ENCODE data around the gene PLCB3.

PLCB3 gene

DNA sequence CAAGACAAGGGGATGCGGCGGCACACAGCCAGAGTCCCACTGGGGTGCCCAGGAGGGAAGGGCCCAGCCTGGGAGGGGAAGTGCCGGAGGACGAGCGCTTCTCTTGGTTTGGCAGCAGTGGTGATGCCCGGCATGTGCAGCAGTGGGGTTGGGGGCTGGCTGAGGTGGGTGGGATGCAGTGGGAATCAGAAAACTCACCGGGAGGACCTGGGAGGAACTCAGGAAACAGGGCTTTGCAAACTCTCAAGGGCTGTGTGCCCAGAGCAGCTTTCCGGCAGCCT, 41.8 kb upstream of the PLCB3 start:
- in situ Hi-C loops (cut with HindIII; ENCODE audit: low sequenced_read_pairs): loop anchor here (10.0 to 25.0 kb wide), 2 partner anchors 65 to 428 kb away; no protein-coding TSS in a partner anchor
- H3K4me3 ChIP-seq (ENCODE audit: low read depth, low read length): no peak overlapping the region
- TF ChIP-seq, protein P1, sequence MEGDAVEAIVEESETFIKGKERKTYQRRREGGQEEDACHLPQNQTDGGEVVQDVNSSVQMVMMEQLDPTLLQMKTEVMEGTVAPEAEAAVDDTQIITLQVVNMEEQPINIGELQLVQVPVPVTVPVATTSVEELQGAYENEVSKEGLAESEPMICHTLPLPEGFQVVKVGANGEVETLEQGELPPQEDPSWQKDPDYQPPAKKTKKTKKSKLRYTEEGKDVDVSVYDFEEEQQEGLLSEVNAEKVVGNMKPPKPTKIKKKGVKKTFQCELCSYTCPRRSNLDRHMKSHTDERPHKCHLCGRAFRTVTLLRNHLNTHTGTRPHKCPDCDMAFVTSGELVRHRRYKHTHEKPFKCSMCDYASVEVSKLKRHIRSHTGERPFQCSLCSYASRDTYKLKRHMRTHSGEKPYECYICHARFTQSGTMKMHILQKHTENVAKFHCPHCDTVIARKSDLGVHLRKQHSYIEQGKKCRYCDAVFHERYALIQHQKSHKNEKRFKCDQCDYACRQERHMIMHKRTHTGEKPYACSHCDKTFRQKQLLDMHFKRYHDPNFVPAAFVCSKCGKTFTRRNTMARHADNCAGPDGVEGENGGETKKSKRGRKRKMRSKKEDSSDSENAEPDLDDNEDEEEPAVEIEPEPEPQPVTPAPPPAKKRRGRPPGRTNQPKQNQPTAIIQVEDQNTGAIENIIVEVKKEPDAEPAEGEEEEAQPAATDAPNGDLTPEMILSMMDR (IDR thresholded peaks at IDR 0.05; ENCODE audit: low read depth, low read length, missing control alignments): no peak
- DNase-seq (ENCODE audit: low read depth): no peak

DNA sequence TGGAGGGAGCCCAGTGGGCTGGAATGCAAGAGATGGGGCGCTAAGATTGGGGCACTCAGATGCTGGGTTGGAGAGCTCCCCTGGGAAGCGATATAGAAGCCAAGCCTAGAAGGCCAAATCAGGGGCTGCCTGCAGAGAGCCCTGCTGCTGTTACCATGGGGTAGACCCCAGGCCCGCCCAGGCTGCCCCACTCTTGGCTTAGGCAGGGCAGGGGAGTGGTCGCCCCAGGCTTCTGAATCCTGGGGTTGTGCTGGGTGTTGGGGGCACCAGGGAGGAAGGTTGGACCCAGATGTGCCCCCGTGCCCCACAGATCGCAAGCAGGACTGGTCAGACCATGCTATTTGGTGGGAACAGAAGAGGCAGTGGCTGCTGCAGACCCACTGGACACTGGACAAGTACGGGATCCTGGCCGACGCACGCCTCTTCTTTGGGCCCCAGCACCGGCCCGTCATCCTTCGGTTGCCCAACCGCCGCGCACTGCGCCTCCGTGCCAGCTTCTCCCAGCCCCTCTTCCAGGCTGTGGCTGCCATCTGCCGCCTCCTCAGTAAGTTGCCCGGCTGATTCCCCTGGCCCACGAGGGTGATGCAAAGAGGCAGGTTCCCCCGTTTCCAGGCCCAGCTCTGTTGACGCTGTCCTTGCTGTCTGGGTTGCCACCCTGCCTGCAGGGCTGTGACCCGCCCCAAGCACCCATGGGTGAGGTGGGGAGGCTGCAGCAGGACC, 40.9 kb upstream of the PLCB3 start:
- no peak for DNase-seq (ENCODE audit: low read depth)
- in situ Hi-C loops (cut with HindIII; ENCODE audit: low sequenced_read_pairs): loop anchor here (25.0 kb wide), 1 partner anchor 427 kb away; no protein-coding TSS in a partner anchor
- no peak overlapping the region for H3K4me3 ChIP-seq (ENCODE audit: low read depth, low read length)
- TF ChIP-seq, protein P1 (IDR thresholded peaks at IDR 0.05; ENCODE audit: low read depth, low read length, missing control alignments): no peak

DNA sequence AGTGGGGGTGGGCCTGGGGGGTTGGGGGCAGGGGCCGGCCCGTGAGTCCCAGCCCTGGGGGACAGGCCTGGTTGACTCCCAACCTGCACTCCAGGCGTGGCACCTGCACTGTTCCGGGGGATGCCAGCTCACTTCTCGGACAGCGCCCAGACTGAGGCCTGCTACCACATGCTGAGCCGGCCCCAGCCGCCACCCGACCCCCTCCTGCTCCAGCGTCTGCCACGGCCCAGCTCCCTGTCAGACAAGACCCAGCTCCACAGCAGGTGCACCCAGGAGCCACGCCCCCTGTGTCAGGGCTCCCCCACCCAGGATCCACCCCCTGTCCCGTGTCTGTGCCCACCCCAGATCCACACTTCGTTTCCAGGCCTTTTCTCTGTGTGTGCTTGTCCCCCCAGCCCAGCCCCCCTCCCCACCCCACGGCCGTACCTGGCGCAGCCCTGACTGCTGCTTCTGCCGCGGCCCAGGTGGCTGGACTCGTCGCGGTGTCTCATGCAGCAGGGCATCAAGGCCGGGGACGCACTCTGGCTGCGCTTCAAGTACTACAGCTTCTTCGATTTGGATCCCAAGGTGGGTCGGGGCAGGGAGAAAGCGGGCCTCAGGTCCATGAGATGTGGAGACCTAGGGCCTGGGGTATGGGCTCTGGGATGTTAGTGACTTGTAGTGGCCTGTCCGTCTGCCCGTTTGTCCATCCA, 40.0 kb upstream of the PLCB3 start:
- DNase-seq (ENCODE audit: low read depth): no peak
- in situ Hi-C loops (cut with HindIII; ENCODE audit: low sequenced_read_pairs): loop anchor here (25.0 kb wide), 1 partner anchor 426 kb away; no protein-coding TSS in a partner anchor
- TF ChIP-seq, protein P1 (IDR thresholded peaks at IDR 0.05; ENCODE audit: low read depth, low read length, missing control alignments): no peak
- no peak overlapping the region for H3K4me3 ChIP-seq (ENCODE audit: low read depth, low read length)

DNA sequence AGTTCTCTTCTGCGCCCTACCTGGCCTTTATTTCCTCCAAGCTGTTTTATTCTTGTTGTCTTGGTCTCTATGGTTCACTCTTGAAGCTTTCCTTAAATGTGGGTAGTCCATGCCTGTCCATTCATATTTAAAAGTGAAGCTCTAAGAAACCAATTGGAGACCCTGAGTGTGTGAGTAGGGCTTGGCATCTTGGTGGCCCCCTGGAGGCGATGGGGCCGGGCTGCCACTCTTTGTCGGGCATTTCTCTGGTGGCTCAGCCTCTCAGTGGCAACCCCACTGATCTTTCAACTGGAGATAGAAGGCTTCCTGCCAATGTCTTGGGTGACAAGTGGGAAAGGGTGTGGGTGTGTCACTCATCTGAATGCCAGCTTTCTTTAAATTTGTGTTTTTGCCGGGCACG, 34.5 kb upstream of the PLCB3 start:
- no peak overlapping the region for H3K4me3 ChIP-seq (ENCODE audit: low read depth, low read length)
- no peak for DNase-seq (ENCODE audit: low read depth)
- TF ChIP-seq, protein P1 (IDR thresholded peaks at IDR 0.05; ENCODE audit: low read depth, low read length, missing control alignments): no peak
- in situ Hi-C loops (cut with HindIII; ENCODE audit: low sequenced_read_pairs): loop anchor here (25.0 kb wide), 1 partner anchor 420 kb away; no protein-coding TSS in a partner anchor

DNA sequence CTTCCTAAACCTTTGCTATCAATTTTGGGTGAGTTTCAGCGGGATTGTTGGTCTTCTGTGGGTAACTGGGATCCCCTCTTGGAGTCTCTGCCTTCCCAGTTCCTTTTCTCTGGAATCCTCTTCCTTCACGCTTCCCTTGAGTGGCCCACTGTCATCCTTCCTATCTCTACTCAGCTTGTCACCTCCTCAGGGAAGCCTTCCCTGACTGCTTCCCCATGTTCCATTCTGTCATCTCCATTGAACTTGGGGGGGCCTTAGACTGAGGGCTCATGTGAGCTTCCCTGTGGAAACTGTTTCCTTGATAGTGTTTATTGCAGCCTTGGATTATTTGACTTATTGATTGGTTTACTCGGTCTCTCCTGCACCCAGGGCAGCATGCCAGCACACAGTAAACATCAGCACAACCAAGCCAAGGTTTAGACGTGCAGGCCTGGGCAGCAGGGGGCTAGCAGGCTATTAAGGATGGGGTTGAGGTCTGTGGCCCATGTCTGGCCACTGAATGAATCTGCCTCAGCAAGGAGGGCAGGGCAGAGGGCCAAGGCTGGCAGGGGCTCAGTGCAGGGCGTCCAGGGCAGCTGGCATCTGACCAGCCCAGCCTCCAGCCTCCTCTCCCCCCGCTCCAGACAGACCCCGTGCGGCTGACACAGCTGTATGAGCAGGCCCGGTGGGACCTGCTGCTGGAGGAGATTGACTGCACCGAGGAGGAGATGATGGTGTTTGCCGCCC, 32.5 kb upstream of the PLCB3 start:
- TF ChIP-seq, protein P1 (IDR thresholded peaks at IDR 0.05; ENCODE audit: low read depth, low read length, missing control alignments): no peak
- H3K4me3 ChIP-seq (ENCODE audit: low read depth, low read length): no peak overlapping the region
- no peak for DNase-seq (ENCODE audit: low read depth)
- in situ Hi-C loops (cut with HindIII; ENCODE audit: low sequenced_read_pairs): loop anchor here (25.0 kb wide), 1 partner anchor 419 kb away; no protein-coding TSS in a partner anchor

DNA sequence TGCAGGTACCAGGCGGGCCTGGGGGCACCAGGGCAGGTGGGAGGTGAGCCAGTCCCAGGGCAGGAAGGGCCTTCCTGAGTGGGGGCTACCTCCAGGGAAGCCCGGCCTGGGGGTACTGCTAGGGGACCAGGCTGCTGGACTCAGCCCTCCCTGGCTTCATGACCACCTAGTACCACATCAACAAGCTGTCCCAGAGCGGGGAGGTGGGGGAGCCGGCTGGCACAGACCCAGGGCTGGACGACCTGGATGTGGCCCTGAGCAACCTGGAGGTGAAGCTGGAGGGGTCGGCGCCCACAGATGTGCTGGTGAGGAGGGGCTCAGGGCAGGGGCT, 32.0 kb upstream of the PLCB3 start:
- no peak for DNase-seq (ENCODE audit: low read depth)
- in situ Hi-C loops (cut with HindIII; ENCODE audit: low sequenced_read_pairs): loop anchor here (25.0 kb wide), 1 partner anchor 418 kb away; no protein-coding TSS in a partner anchor
- H3K4me3 ChIP-seq (ENCODE audit: low read depth, low read length): no peak overlapping the region
- TF ChIP-seq, protein P1 (IDR thresholded peaks at IDR 0.05; ENCODE audit: low read depth, low read length, missing control alignments): no peak
